Measurements from ENCODE around the gene KIF26B.

DNA sequence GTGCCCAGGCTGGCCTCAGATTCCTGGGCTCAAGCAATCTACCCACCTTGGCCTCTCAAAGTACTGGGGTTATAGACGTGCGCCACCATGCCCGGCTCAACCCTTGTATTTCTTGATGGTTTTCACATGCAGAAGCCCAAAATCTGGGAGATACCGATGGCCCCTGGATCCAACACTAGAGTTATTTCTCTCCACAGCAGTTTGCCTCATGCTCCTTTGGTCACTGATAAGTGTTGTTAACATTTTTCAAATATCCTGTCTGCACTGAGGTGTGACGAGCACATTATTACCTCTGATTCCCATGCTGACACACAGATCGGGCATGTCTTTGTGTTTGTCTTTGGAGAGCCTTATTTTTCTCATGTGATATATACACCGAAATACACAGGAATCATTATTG lies 107.0 kb downstream of the KIF26B start:
- no peak for TF ChIP-seq CTCF (IDR thresholded peaks at IDR 0.05; ENCODE audit: low read length)
- TF ChIP-seq EZH2 (IDR thresholded peaks at IDR 0.05; ENCODE audit: borderline replicate concordance, low read length), result no peak
